ENCODE data around the gene TTLL6. TPM values are rescaled to one million over a fixed set of nuclear protein-coding genes. Genes with fewer than 3 reads are reported as not detected.

The TTLL6 gene
- total RNA-seq, 1 experiment from 2014 or later, result 3.4 TPM

GRCh38 chr17:48728232-48729231 is 88.5 kb downstream of the TTLL6 start, which contains the start of gene HOXB13:
Gene HOXB13, minus strand, starts transcription at chr17:48728750. Its CDS starts 157 bp downstream, at chr17:48728593.
- DNase-seq (ENCODE audit: low spot score), result no peak
- ATAC-seq, result peak; percentile 35
- POLR2A ChIA-PET, result interaction anchor here (0.6 to 1.5 kb wide), 3 partner anchors 9 to 156 kb away, joined by 3 to 8 read pairs (median 4); no protein-coding TSS in a partner anchor
- no peak for TF ChIP-seq E2F5 (CRISPR knock-in tag; IDR thresholded peaks at IDR 0.05)
- Mint-ChIP-seq H3K27ac (peak within 1 kb of the TSS; percentile 81), H3K27me3 (ENCODE audit: low read depth) (peaks cover 100% of the 10 kb centered on the region), H3K4me1 (peaks cover 42% of the 10 kb centered on the region), H3K4me3 (peak within 1 kb of the TSS; percentile 74), H3K36me3 (no peaks in the 10 kb centered on the region), H3K9me3 (no peaks in the 10 kb centered on the region)
- CTCF ChIA-PET, result interaction anchor here (0.5 to 7.4 kb wide), 11 partner anchors 9 to 640 kb away, joined by 3 to 127 read pairs (median 4); partner anchors contain the start of gene ATP5MC1

DNA sequence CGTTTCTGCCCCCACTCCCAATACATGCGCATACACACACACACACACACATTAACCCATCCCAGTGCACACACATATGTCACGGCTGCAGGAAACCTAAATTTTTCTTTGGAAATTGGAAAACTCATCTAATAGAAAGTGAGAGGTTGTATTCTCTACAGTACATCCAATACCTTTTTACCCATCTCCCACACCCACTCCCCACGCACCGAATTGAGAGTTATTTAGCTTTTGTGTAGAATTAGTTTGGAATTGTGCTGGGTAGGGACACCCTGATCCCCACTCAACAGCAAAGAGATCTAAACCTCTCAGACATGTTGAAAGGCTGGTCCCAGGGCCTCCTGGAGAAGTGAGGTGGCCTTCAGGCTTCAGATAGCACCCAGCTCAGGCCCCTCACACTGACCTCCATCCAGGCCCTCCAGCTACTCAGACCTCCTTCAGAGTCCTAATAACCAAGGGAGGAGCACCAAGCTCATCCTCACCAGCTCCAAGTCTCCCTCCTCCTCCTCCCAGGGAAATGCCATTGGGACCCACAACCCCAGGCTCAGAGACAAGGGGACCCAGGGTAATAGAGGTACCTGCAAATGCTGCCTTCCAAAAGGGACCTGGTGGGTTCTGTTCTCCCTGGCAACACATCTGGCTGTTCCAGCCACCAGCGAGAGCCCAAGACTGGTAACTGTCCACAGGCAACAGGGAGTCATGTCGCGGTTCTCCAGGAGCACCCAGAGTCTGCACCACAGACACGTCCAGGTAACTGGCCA is 89.4 kb downstream of the TTLL6 start:
- no peak for ATAC-seq
- peaks cover 41% of the 10 kb centered on the region for H3K4me1 Mint-ChIP-seq
- H3K36me3 Mint-ChIP-seq, result no peaks in the 10 kb centered on the region
- peak overlapping the region; percentile 74 for H3K4me3 Mint-ChIP-seq
- no peaks in the 10 kb centered on the region for H3K9me3 Mint-ChIP-seq
- DNase-seq (ENCODE audit: low spot score), result no peak
- TF ChIP-seq MXD4 (CRISPR knock-in tag; IDR thresholded peaks at IDR 0.05; ENCODE audit: borderline replicate concordance) (no peak), AR (CRISPR knock-in tag; IDR thresholded peaks at IDR 0.05) (no peak), MLX (CRISPR knock-in tag; IDR thresholded peaks at IDR 0.05) (no peak), GABPB1 (CRISPR knock-in tag; IDR thresholded peaks at IDR 0.05) (no peak), TP53 (CRISPR knock-in tag; IDR thresholded peaks at IDR 0.05) (no peak), ZNF396 (CRISPR knock-in tag; IDR thresholded peaks at IDR 0.05; ENCODE audit: borderline replicate concordance) (no peak), GTF2I (CRISPR knock-in tag; conservative IDR thresholded peaks at IDR 0.05) (no peak), TEAD4 (CRISPR knock-in tag; IDR thresholded peaks at IDR 0.05) (no peak), IRF2 (CRISPR knock-in tag; IDR thresholded peaks at IDR 0.05; ENCODE audit: borderline replicate concordance, low read depth) (no peak), ZNF512 (CRISPR knock-in tag; IDR thresholded peaks at IDR 0.05; ENCODE audit: borderline replicate concordance) (no peak), E2F5 (CRISPR knock-in tag; IDR thresholded peaks at IDR 0.05) (no peak), ZBTB21 (CRISPR knock-in tag; IDR thresholded peaks at IDR 0.05; ENCODE audit: borderline replicate concordance) (no peak), EMX1 (CRISPR knock-in tag; IDR thresholded peaks at IDR 0.05) (no peak), PRRX2 (CRISPR knock-in tag; IDR thresholded peaks at IDR 0.05) (no peak)
- TF ChIP-seq, protein P1, sequence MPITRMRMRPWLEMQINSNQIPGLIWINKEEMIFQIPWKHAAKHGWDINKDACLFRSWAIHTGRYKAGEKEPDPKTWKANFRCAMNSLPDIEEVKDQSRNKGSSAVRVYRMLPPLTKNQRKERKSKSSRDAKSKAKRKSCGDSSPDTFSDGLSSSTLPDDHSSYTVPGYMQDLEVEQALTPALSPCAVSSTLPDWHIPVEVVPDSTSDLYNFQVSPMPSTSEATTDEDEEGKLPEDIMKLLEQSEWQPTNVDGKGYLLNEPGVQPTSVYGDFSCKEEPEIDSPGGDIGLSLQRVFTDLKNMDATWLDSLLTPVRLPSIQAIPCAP (CRISPR knock-in tag; IDR thresholded peaks at IDR 0.05), result no peak
- TF ChIP-seq, protein P2, sequence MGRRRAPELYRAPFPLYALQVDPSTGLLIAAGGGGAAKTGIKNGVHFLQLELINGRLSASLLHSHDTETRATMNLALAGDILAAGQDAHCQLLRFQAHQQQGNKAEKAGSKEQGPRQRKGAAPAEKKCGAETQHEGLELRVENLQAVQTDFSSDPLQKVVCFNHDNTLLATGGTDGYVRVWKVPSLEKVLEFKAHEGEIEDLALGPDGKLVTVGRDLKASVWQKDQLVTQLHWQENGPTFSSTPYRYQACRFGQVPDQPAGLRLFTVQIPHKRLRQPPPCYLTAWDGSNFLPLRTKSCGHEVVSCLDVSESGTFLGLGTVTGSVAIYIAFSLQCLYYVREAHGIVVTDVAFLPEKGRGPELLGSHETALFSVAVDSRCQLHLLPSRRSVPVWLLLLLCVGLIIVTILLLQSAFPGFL (CRISPR knock-in tag; IDR thresholded peaks at IDR 0.05; ENCODE audit: borderline replicate concordance), result no peak
- POLR2A ChIA-PET, result interaction anchor here (1.5 kb wide), 1 partner anchor 8 kb away, joined by 8 read pairs; no protein-coding TSS in a partner anchor
- H3K27ac Mint-ChIP-seq, result no peak overlapping the region
- CTCF ChIA-PET, result interaction anchor here (1.2 to 10.9 kb wide), 7 partner anchors 11 to 152 kb away, joined by 3 to 218 read pairs (median 10); no protein-coding TSS in a partner anchor
- H3K27me3 Mint-ChIP-seq (ENCODE audit: low read depth), result peaks cover 100% of the 10 kb centered on the region

Measured in WTC11 (cell line).